Sigmoid colon (tissue), 7 donors: ENCODE measurements around the gene ACAA2. TPM values are rescaled to one million over a fixed set of nuclear protein-coding genes. Genes with fewer than 3 reads are reported as not detected.

ENCODE experiments used
- DNase-seq: peaks from one replicate; pipeline ENCODE4 v3.0.0-alpha.2; 2019
- H3K27ac ChIP-seq, 4 donors: fragments of 200-600 bp; sonication (generic); one replicate each; pipeline ENCODE4 v1.5.1; 2016 to 2019; ENCODE audit warnings: mild to moderate bottlenecking in 1 of 4
- H3K27me3 ChIP-seq, 3 donors: fragments of 200-600 bp; sonication (generic); one replicate each; pipeline ENCODE4 v1.5.1; 2019; ENCODE audit warnings: mild to moderate bottlenecking in 1 of 3
- H3K36me3 ChIP-seq, 4 donors: fragments of 200-600 bp; sonication (generic); one replicate each; pipeline ENCODE4 v1.5.1; 2016 to 2019
- H3K4me1 ChIP-seq, 4 donors: fragments of 200-600 bp; sonication (generic); one replicate each; pipeline ENCODE4 v1.5.1; 2017 to 2019
- H3K4me3 ChIP-seq, 4 donors: fragments of 200-600 bp; sonication (generic); one replicate each; pipeline ENCODE4 v1.5.1; 2017 to 2019; ENCODE audit warnings: mild to moderate bottlenecking in 2 of 4, moderate library complexity in 1 of 4
- H3K9me3 ChIP-seq, 4 donors: fragments of 200-600 bp in 3 of 4; sonication (generic) in 3 of 4; one replicate each; pipeline versions ENCODE4 v1.5.1 to v1.6.1; 2013 to 2019
- CTCF ChIP-seq, 4 experiments: fragments of 450-650 bp in 3 of 4; fragments of 200-600 bp in 1 of 4; IDR thresholded peaks; one replicate each; pipeline ENCODE4 v1.5.1; 2016 to 2019; ENCODE audit warnings: antibody characterized with exemption in 4 of 4, mild to moderate bottlenecking in 3 of 4, moderate library complexity in 2 of 4
- EP300 ChIP-seq, 4 donors: sonication (generic); formaldehyde crosslinking; IDR thresholded peaks; one replicate each; pipeline ENCODE4 v1.6.1; 2017; ENCODE audit warnings: antibody characterized with exemption in 4 of 4
- POLR2A ChIP-seq, 2 donors: fragments of 450-650 bp; IDR thresholded peaks; one replicate each; pipeline ENCODE4 v1.6.1; 2016; ENCODE audit warnings: antibody characterized with exemption in 2 of 2, mild to moderate bottlenecking in 2 of 2, moderate library complexity in 2 of 2
- POLR2AphosphoS5 ChIP-seq, 4 donors: sonication (generic); formaldehyde crosslinking; IDR thresholded peaks; one replicate each; pipeline ENCODE4 v1.6.1; 2017; ENCODE audit warnings: antibody characterized with exemption in 4 of 4
- WGBS, 2 donors: extraction: QIAGEN DNeasy Blood & Tissue Kit; methylation state at CpG; one replicate each; pipeline ENCODE4 v1.1.7; 2013; 5-methylcytosine and 5-hydroxymethylcytosine counted together
- intact Hi-C: fragments of 100-400 bp; cut with DNase I; formaldehyde crosslinking; loops from one replicate; pipeline ENCODE4 v1.15.1; 2023
- polyA plus RNA-seq, 3 donors: library from polyadenylated mRNA; stranded (reverse); fragments of 200-250 nt; gene quantifications; one replicate each; pipeline ENCODE4 v1.2.3, GENCODE V29; 2013
- total RNA-seq, 4 donors: library from RNA; depleted of rRNA; stranded (reverse); fragments of >200 nt; gene quantifications; one replicate each; pipeline ENCODE4 v1.1.0, GENCODE V29; 2016
- donor health status: healthy with polysubstance abuse.
- donor health status: Bipolar disorder and iron deficiency.
- donor health status: healthy.

The ACAA2 gene
- total RNA-seq (10 to 100 TPM; 61.8 to 87.7 (median 63.2) TPM), polyA plus RNA-seq (100 to 1,000 TPM; 163 to 478 (median 203) TPM)

GRCh38 chr18:49813319-49814146 is at the start of gene ACAA2:
ACAA2 (minus strand) TSS chr18:49813533; CDS start chr18:49813484, 49 bp downstream.
- intact Hi-C loops = loop anchor here (2.0 to 10.0 kb wide), 6 partner anchors 327 to 1271 kb away; partner anchors contain the start of genes C18orf32, CFAP53 and CXXC1
- 0% methylated on average over 74 of the region's 74 CpGs for WGBS, 2 donors
- peak within 1 kb of the TSS; percentile 71 to 89 (median 82) for H3K4me3 ChIP-seq
- peak within 1 kb of the TSS; percentile 91 to 96 (median 94) for H3K27ac ChIP-seq
- H3K9me3 ChIP-seq = no peaks in the 10 kb centered on the region
- H3K4me1 ChIP-seq = peaks cover 0 to 28% (median 23%) of the 10 kb centered on the region in 4 donors
- peak; percentile 95 for DNase-seq
- no peaks in the 10 kb centered on the region for H3K27me3 ChIP-seq
- H3K36me3 ChIP-seq = no peaks in the 10 kb centered on the region
- no peak for TF ChIP-seq CTCF (IDR thresholded peaks at IDR 0.05)
- TF ChIP-seq POLR2A (IDR thresholded peaks at IDR 0.05) = peak; percentile 55 to 72
- TF ChIP-seq EP300 (IDR thresholded peaks at IDR 0.05) = no peak
- TF ChIP-seq POLR2AphosphoS5 (IDR thresholded peaks at IDR 0.05) = peak; percentile 73 to 91 (median 82)

GRCh38 chr18:49862656-49863385 is 49.5 kb upstream of the ACAA2 start:
- no peak for TF ChIP-seq POLR2AphosphoS5 (IDR thresholded peaks at IDR 0.05)
- no peak for TF ChIP-seq POLR2A (IDR thresholded peaks at IDR 0.05)
- 90% methylated on average over 13 of the region's 13 CpGs for WGBS, 2 donors
- Histone ChIP-seq H3K4me1 (no peaks in the 10 kb centered on the region), H3K27me3 (peaks cover 0 to 3% (median 0%) of the 10 kb centered on the region in 3 donors), H3K9me3 (no peaks in the 10 kb centered on the region), H3K27ac (no peak overlapping the region), H3K4me3 (no peak overlapping the region), H3K36me3 (no peaks in the 10 kb centered on the region)
- DNase-seq = no peak
- intact Hi-C loops = no loop called here

GRCh38 chr18:49861659-49862058 is 48.3 kb upstream of the ACAA2 start:
- intact Hi-C loops = no loop called here
- Histone ChIP-seq H3K4me3 (no peak overlapping the region), H3K4me1 (no peaks in the 10 kb centered on the region), H3K9me3 (no peaks in the 10 kb centered on the region), H3K36me3 (no peaks in the 10 kb centered on the region), H3K27me3 (peaks cover 0 to 3% (median 0%) of the 10 kb centered on the region in 3 donors), H3K27ac (no peak overlapping the region)
- 58 to 66% methylated on average over 3 of the region's 3 CpGs for WGBS, 2 donors
- TF ChIP-seq CTCF (IDR thresholded peaks at IDR 0.05) (no peak), POLR2AphosphoS5 (IDR thresholded peaks at IDR 0.05) (no peak), EP300 (IDR thresholded peaks at IDR 0.05) (no peak), POLR2A (IDR thresholded peaks at IDR 0.05) (no peak)
- DNase-seq = no peak

- Histone ChIP-seq H3K27me3 (peaks cover 0 to 3% (median 0%) of the 10 kb centered on the region in 3 donors), H3K9me3 (no peaks in the 10 kb centered on the region), H3K4me3 (no peak overlapping the region), H3K27ac (no peak overlapping the region), H3K36me3 (no peaks in the 10 kb centered on the region), H3K4me1 (no peaks in the 10 kb centered on the region)
- DNase-seq = peak; percentile 12
- WGBS, 2 donors = 31 to 75% methylated on average over 12 of the region's 12 CpGs
- intact Hi-C loops = loop anchor here (1.0 to 10.0 kb wide), 4 partner anchors 49 to 349 kb away; no protein-coding TSS in a partner anchor
- TF ChIP-seq CTCF (IDR thresholded peaks at IDR 0.05) (no peak), POLR2AphosphoS5 (IDR thresholded peaks at IDR 0.05) (no peak), EP300 (IDR thresholded peaks at IDR 0.05) (no peak), POLR2A (IDR thresholded peaks at IDR 0.05) (no peak)
Observed at GRCh38 chr18:49859725-49860124, 46.4 kb upstream of the ACAA2 start.

GRCh38 chr18:49859021-49859359 is 45.7 kb upstream of the ACAA2 start:
- intact Hi-C loops = loop anchor here (1.0 to 10.0 kb wide), 4 partner anchors 48 to 349 kb away; no protein-coding TSS in a partner anchor

More at GRCh38 chr18:49859021-49859359, 45.7 kb upstream of the ACAA2 start:
- H3K27ac ChIP-seq = no peak overlapping the region
- no peaks in the 10 kb centered on the region for H3K4me1 ChIP-seq
- no peak for DNase-seq
- no peak overlapping the region for H3K4me3 ChIP-seq
- H3K27me3 ChIP-seq = peaks cover 0 to 2% (median 0%) of the 10 kb centered on the region in 3 donors
- no peaks in the 10 kb centered on the region for H3K36me3 ChIP-seq
- no peaks in the 10 kb centered on the region for H3K9me3 ChIP-seq
- 11 to 57% methylated on average over 6 of the region's 6 CpGs for WGBS, 2 donors
- TF ChIP-seq EP300 (IDR thresholded peaks at IDR 0.05) (no peak), CTCF (IDR thresholded peaks at IDR 0.05) (peak in 1 of 4 experiments; percentile 19)
